H1 (cell line): Measurements from ENCODE around the gene ATP11A. TPM values are rescaled to one million over a fixed set of nuclear protein-coding genes. Genes with fewer than 3 reads are reported as not detected.
"Not testable (repeated sequence)": the region's sequence is repeated elsewhere in the genome, so short reads cannot be mapped to it uniquely, and the experiment has no call there.

Experiments
- CTCF ChIA-PET: fragments of 300-600 bp; sonication (Branson Sonifier 250); formaldehyde crosslinking; loops from one replicate; lab custom pipeline; 2021; ENCODE audit not compliant: partially characterized antibody; lab: Charles Lee
- POLR2A ChIA-PET: fragments of 300-600 bp; sonication (Branson Sonifier 250); formaldehyde crosslinking; loops from one replicate; lab custom pipeline; 2021; ENCODE audit warnings: inconsistent platforms; ENCODE audit not compliant: partially characterized antibody; lab: Charles Lee
- DNase-seq, 2 experiments: peaks; one replicate each; pipeline versions ENCODE4 v3.0.0 to v3.0.0-alpha.2; 2010 to 2022; ENCODE audit warnings: low spot score in 2 of 2, low read depth in 1 of 2, mixed read lengths in 1 of 2
- FAIRE-seq: peaks from 2 replicates; lab custom pipeline; 2011; peaks lifted over from hg19 to GRCh38; lab: Jason Lieb, UNC
- H2AFZ ChIP-seq: 2 replicates; pipeline ENCODE4 v1.8.1; 2012; ENCODE audit warnings: low read length, inconsistent platforms
- H2AK5ac ChIP-seq: 2 replicates; pipeline ENCODE4 v1.6.1; 2013; ENCODE audit warnings: low read depth, low read length
- H2BK120ac ChIP-seq: replicated peaks from 2 replicates; pipeline ENCODE3; 2013; ENCODE audit warnings: low read depth, low read length, inconsistent platforms
- H2BK12ac ChIP-seq: 2 replicates; pipeline ENCODE4 v1.6.1; 2013; ENCODE audit warnings: low read depth, low read length
- H2BK15ac ChIP-seq: 2 replicates; pipeline ENCODE4 v1.6.1; 2013; ENCODE audit warnings: low read length
- H2BK20ac ChIP-seq: 2 replicates; pipeline ENCODE4 v1.6.1; 2013; ENCODE audit warnings: low read length
- H2BK5ac ChIP-seq: 2 replicates; pipeline ENCODE4 v1.6.1; 2013; ENCODE audit warnings: low read depth, low read length
- H3K14ac ChIP-seq: 2 replicates; pipeline ENCODE4 v1.6.1; 2013; ENCODE audit warnings: inconsistent platforms; ENCODE audit not compliant: insufficient read length
- H3K18ac ChIP-seq: 2 replicates; pipeline ENCODE4 v1.6.1; 2013; ENCODE audit warnings: low read length; ENCODE audit errors: extremely low read depth
- H3K23ac ChIP-seq: 2 replicates; pipeline ENCODE4 v1.6.1; 2013; ENCODE audit warnings: inconsistent platforms; ENCODE audit not compliant: insufficient read length
- H3K23me2 ChIP-seq: 2 replicates; pipeline ENCODE4 v1.6.1; 2013; ENCODE audit warnings: low read depth, low read length
- H3K27ac ChIP-seq: 2 replicates; pipeline ENCODE4 v1.6.1; 2011; ENCODE audit warnings: low read depth, low read length, inconsistent platforms
- H3K27me3 ChIP-seq, 4 experiments: replicated peaks in 1 of 4; 1 replicate in 1 of 4; 2 replicates in 3 of 4; pipeline versions ENCODE4 v1.6.1 to v1.8.1; 2011 to 2013; ENCODE audit warnings: low read length in 3 of 4, mild to moderate bottlenecking in 3 of 4, inconsistent platforms in 2 of 4, mixed read lengths in 2 of 4, moderate library complexity in 1 of 4; ENCODE audit not compliant: control insufficient read depth in 3 of 4, insufficient read depth in 3 of 4; ENCODE audit errors: extremely low read depth in 1 of 4
- H3K36me3 ChIP-seq, 4 experiments: 2 replicates each; pipeline versions ENCODE4 v1.6.1 to v1.8.1; 2011 to 2013; ENCODE audit warnings: mild to moderate bottlenecking in 4 of 4, low read length in 3 of 4, moderate library complexity in 2 of 4, control low read depth in 1 of 4, inconsistent platforms in 1 of 4; ENCODE audit not compliant: insufficient read depth in 4 of 4, control insufficient read depth in 2 of 4
- H3K4ac ChIP-seq: replicated peaks from 2 replicates; pipeline ENCODE3; 2013; ENCODE audit warnings: low read length, low read depth, mixed read lengths, inconsistent platforms; ENCODE audit not compliant: insufficient read length
- H3K4me1 ChIP-seq, 4 experiments: replicated peaks in 1 of 4; 1 replicate in 1 of 4; 2 replicates in 3 of 4; pipeline versions ENCODE4 v1.6.1 to v1.8.1; 2011 to 2013; ENCODE audit warnings: low read length in 3 of 4, inconsistent platforms in 2 of 4, mixed read lengths in 1 of 4; ENCODE audit not compliant: insufficient read depth in 4 of 4, control insufficient read depth in 3 of 4
- H3K4me2 ChIP-seq, 2 experiments: 2 replicates each; pipeline versions ENCODE4 v1.6.1 to v1.8.1; 2011 to 2013; ENCODE audit warnings: low read depth in 2 of 2, low read length in 2 of 2, control low read depth in 1 of 2, inconsistent platforms in 1 of 2, mild to moderate bottlenecking in 1 of 2; ENCODE audit not compliant: insufficient read depth in 1 of 2
- H3K4me3 ChIP-seq, 4 experiments: fragments of 200-600, 300-600 bp in 1 of 4; sonication (generic), shearing (Covaris generic), sonication (Bioruptor Twin) in 1 of 4; 2 replicates each; pipeline versions ENCODE4 v1.5.1 to v1.8.1; 2011 to 2016; ENCODE audit warnings: low read length in 4 of 4, low read depth in 3 of 4, control low read depth in 2 of 4, inconsistent platforms in 2 of 4, mild to moderate bottlenecking in 2 of 4, mixed read lengths in 1 of 4, moderate library complexity in 1 of 4; ENCODE audit not compliant: insufficient read depth in 2 of 4; ENCODE audit errors: extremely low read depth in 1 of 4
- H3K56ac ChIP-seq: replicated peaks from 2 replicates; pipeline ENCODE3; 2013; ENCODE audit warnings: low read depth, mild to moderate bottlenecking, mixed read lengths, low read length, inconsistent platforms; ENCODE audit not compliant: insufficient read length
- H3K79me1 ChIP-seq: 2 replicates; pipeline ENCODE4 v1.6.1; 2013; ENCODE audit warnings: low read depth, low read length, control low read depth
- H3K79me2 ChIP-seq, 2 experiments: 2 replicates each; pipeline versions ENCODE4 v1.6.1 to v1.8.1; 2012 to 2013; ENCODE audit warnings: low read length in 2 of 2, mild to moderate bottlenecking in 2 of 2, inconsistent platforms in 1 of 2; ENCODE audit not compliant: insufficient read depth in 2 of 2, control insufficient read depth in 1 of 2
- H3K9ac ChIP-seq, 4 experiments: replicated peaks in 1 of 4; 1 replicate in 1 of 4; 2 replicates in 3 of 4; pipeline versions ENCODE4 v1.6.1 to v1.8.1; 2011 to 2013; ENCODE audit warnings: low read depth in 3 of 4, low read length in 3 of 4, control low read depth in 2 of 4, mild to moderate bottlenecking in 2 of 4, moderate library complexity in 2 of 4, inconsistent platforms in 1 of 4; ENCODE audit errors: extremely low read depth in 1 of 4
- H3K9me3 ChIP-seq, 2 experiments: 2 replicates each; pipeline versions ENCODE4 v1.6.1 to v1.8.1; 2012 to 2013; ENCODE audit warnings: mild to moderate bottlenecking in 2 of 2, moderate library complexity in 2 of 2, control low read depth in 1 of 2, inconsistent platforms in 1 of 2, low read depth in 1 of 2, low read length in 1 of 2, mixed read lengths in 1 of 2; ENCODE audit not compliant: insufficient read depth in 2 of 2
- H4K20me1 ChIP-seq, 2 experiments: replicated peaks in 1 of 2; 2 replicates each; pipeline versions ENCODE3 to v1.8.1; 2011 to 2013; ENCODE audit warnings: inconsistent platforms in 2 of 2, low read length in 2 of 2, mild to moderate bottlenecking in 1 of 2; ENCODE audit not compliant: insufficient read depth in 2 of 2, control insufficient read depth in 1 of 2
- H4K5ac ChIP-seq: 2 replicates; pipeline ENCODE4 v1.6.1; 2013; ENCODE audit warnings: low read length, low read depth, mixed read lengths, inconsistent platforms; ENCODE audit not compliant: insufficient read length
- H4K8ac ChIP-seq: 2 replicates; pipeline ENCODE4 v1.8.0; 2013; ENCODE audit warnings: mild to moderate bottlenecking, moderate library complexity, low read length, inconsistent platforms; ENCODE audit not compliant: insufficient read depth; ENCODE audit errors: extremely low read depth
- H4K91ac ChIP-seq: replicated peaks from 2 replicates; pipeline ENCODE3; 2013; ENCODE audit warnings: low read length, mixed read lengths, inconsistent platforms; ENCODE audit not compliant: insufficient read length
- WGBS, 2 experiments: shearing (Covaris generic) in 1 of 2; methylation state at CpG; one replicate each; pipeline versions ENCODE4 v1.1.6 to v1.1.7; 2013 to 2015; ENCODE audit warnings: low lambda C conversion rate in 2 of 2, mixed read lengths in 2 of 2, inconsistent platforms in 1 of 2, low coverage in 1 of 2, missing lambda C conversion rate in 1 of 2; ENCODE audit not compliant: insufficient replicate concordance in 2 of 2, insufficient coverage in 1 of 2, insufficient read length in 1 of 2; ENCODE audit errors: extremely low coverage in 1 of 2, missing lambda C conversion rate in 1 of 2; 5-methylcytosine and 5-hydroxymethylcytosine counted together
- polyA plus RNA-seq, 7 experiments: library from polyadenylated mRNA; depleted of rRNA in 3 of 7; stranded (reverse) in 5 of 7; unstranded in 2 of 7; fragments of >200 nt in 5 of 7; fragments of 200-250 nt in 2 of 7; gene quantifications; 1 replicate in 5 of 7; 2 replicates in 1 of 7; 4 replicates in 1 of 7; pipeline versions ENCODE4 v1.2.1 to v1.2.3, GENCODE V29; 2011 to 2013; ENCODE audit warnings: missing spikeins in 2 of 7, mixed read lengths in 2 of 7
- total RNA-seq: library from RNA; stranded (reverse); fragmentation: NEBNext Ultra II Directional; extraction: Animal tissue kit (Norgen Biotek cat#: 25700); gene quantifications from 2 replicates; pipeline ENCODE4 v1.2.1, GENCODE V29; 2021

ATP11A gene
- total and polyA plus RNA-seq, 2 of the 8 experiments (the other 6 are each of a cell fraction or from before 2014, with no cell fraction given): 28.8 to 72.9 TPM

DNA sequence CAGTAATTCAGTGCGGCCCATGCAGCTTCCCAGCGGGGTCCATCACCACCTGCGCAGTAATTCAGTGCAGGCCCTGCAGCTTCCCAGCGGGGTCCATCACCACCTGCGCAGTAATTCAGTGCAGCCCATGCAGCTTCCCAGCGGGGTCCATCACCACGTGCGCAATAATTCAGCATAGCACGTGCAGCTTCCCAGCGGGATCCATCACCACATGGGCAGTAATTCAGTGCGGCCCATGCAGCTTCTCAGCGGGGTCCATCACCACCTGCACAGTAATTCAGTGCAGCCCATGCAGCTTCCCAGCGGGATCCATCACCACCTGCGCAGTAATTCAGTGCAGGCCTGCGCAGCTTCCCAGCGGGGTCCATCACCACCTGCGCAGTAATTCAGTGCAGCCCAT is 173.5 kb downstream of the ATP11A start:
- H3K4me2 ChIP-seq, H4K5ac ChIP-seq, H2BK5ac ChIP-seq, H3K9me3 ChIP-seq, H2AFZ ChIP-seq, H3K14ac ChIP-seq, H4K8ac ChIP-seq, H3K4me3 ChIP-seq, H3K4me1 ChIP-seq, H3K27me3 ChIP-seq, H3K18ac ChIP-seq, H2BK15ac ChIP-seq, H4K91ac ChIP-seq, H2BK12ac ChIP-seq, H3K27ac ChIP-seq, H3K4ac ChIP-seq, H2BK20ac ChIP-seq, H2AK5ac ChIP-seq, H4K20me1 ChIP-seq, H3K23ac ChIP-seq, FAIRE-seq, DNase-seq, H3K23me2 ChIP-seq, POLR2A ChIA-PET, H2BK120ac ChIP-seq, H3K56ac ChIP-seq, H3K79me1 ChIP-seq, H3K9ac ChIP-seq, H3K79me2 ChIP-seq: not testable (repeated sequence)
- peaks cover 7 to 29% (median 20%) of the 10 kb centered on the region in 4 experiments; a peak in 7 of 8 replicates for H3K36me3 ChIP-seq
- 90% methylated on average over 14 of the region's 17 CpGs; no CpG with 5 or more reads in 1 of the 2 experiments for WGBS, 2 experiments
- CTCF ChIA-PET: interaction anchor here (0.6 to 1.1 kb wide), 2 partner anchors 11 to 14 kb away, joined by 3 read pairs; no protein-coding TSS in a partner anchor

DNA sequence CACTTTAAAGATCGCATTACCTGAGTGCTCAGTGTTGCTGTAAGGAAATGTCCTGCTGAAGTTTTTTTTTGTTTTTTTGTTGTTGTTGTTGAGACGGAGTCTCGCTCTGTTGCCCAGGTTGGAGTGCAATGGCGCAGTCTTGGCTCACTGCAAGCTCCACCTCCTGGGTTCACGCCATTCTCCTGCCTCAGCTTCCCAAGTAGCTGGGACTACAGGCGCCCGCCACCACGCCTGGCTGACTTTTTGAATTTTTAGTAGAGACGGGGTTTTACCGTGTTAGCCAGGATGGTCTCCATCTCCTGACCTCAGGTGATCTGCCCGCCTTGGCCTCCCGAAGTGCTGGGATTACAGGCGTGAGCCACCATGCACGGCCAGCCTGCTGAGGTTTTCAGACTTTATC is 175.6 kb downstream of the ATP11A start:
- H3K9me3 ChIP-seq, H4K8ac ChIP-seq, H2BK5ac ChIP-seq, H3K4ac ChIP-seq, H2BK15ac ChIP-seq, H3K4me3 ChIP-seq, H3K9ac ChIP-seq, H2BK20ac ChIP-seq, H4K5ac ChIP-seq, H3K27ac ChIP-seq, H3K18ac ChIP-seq, H2AFZ ChIP-seq, H3K14ac ChIP-seq, H3K4me2 ChIP-seq, H4K91ac ChIP-seq, POLR2A ChIA-PET, H3K56ac ChIP-seq, DNase-seq, H2AK5ac ChIP-seq, H2BK120ac ChIP-seq, H4K20me1 ChIP-seq, H3K23me2 ChIP-seq, H3K79me1 ChIP-seq, H3K79me2 ChIP-seq, H3K27me3 ChIP-seq, FAIRE-seq, H3K23ac ChIP-seq, H2BK12ac ChIP-seq, H3K4me1 ChIP-seq: not testable (repeated sequence)
- CTCF ChIA-PET: interaction anchor here (0.7 to 1.7 kb wide), 2 partner anchors 10 to 91 kb away, joined by 4 to 6 read pairs; no protein-coding TSS in a partner anchor
- peaks cover 7 to 21% (median 12%) of the 10 kb centered on the region in 4 experiments; a peak in 6 of 8 replicates for H3K36me3 ChIP-seq
- 87% methylated on average over 14 of the region's 14 CpGs; no CpG with 5 or more reads in 1 of the 2 experiments for WGBS, 2 experiments
